Measurements from ENCODE around the gene RNF151.

Gene RNF151

DNA sequence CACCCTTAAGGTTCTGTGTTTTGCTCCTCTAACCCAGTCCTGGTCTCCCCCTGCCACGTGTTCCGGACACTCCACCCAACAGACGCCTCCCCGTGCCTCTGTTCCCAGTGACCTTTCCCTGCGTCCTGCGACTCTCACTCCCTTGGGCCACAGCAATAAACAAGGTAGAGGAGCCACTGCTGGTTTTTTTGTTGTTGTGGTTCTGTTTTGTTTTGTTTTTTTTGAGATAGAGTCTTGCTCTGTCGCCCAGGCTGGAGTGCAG is 49.2 kb downstream of the RNF151 start:
- ATAC-seq, result no peak
- no peak for TF ChIP-seq ZC3H10 (CRISPR knock-in tag; IDR thresholded peaks at IDR 0.05)
- TF ChIP-seq OSR1 (CRISPR knock-in tag; IDR thresholded peaks at IDR 0.05), result no peak
- TF ChIP-seq ISL1 (CRISPR knock-in tag; IDR thresholded peaks at IDR 0.05), result no peak
- TF ChIP-seq, protein P1, sequence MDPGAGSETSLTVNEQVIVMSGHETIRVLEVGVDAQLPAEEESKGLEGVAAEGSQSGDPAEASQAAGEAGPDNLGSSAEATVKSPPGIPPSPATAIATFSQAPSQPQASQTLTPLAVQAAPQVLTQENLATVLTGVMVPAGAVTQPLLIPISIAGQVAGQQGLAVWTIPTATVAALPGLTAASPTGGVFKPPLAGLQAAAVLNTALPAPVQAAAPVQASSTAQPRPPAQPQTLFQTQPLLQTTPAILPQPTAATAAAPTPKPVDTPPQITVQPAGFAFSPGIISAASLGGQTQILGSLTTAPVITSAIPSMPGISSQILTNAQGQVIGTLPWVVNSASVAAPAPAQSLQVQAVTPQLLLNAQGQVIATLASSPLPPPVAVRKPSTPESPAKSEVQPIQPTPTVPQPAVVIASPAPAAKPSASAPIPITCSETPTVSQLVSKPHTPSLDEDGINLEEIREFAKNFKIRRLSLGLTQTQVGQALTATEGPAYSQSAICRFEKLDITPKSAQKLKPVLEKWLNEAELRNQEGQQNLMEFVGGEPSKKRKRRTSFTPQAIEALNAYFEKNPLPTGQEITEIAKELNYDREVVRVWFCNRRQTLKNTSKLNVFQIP (CRISPR knock-in tag; IDR thresholded peaks at IDR 0.05; ENCODE audit: borderline replicate concordance, low read depth), result no peak
- TF ChIP-seq, protein P2, sequence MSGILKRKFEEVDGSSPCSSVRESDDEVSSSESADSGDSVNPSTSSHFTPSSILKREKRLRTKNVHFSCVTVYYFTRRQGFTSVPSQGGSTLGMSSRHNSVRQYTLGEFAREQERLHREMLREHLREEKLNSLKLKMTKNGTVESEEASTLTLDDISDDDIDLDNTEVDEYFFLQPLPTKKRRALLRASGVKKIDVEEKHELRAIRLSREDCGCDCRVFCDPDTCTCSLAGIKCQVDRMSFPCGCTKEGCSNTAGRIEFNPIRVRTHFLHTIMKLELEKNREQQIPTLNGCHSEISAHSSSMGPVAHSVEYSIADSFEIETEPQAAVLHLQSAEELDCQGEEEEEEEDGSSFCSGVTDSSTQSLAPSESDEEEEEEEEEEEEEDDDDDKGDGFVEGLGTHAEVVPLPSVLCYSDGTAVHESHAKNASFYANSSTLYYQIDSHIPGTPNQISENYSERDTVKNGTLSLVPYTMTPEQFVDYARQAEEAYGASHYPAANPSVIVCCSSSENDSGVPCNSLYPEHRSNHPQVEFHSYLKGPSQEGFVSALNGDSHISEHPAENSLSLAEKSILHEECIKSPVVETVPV (CRISPR knock-in tag; IDR thresholded peaks at IDR 0.05), result no peak
- TF ChIP-seq ARNTL (CRISPR knock-in tag; IDR thresholded peaks at IDR 0.05; ENCODE audit: borderline replicate concordance, low read depth), result no peak
- TF ChIP-seq, protein P3, sequence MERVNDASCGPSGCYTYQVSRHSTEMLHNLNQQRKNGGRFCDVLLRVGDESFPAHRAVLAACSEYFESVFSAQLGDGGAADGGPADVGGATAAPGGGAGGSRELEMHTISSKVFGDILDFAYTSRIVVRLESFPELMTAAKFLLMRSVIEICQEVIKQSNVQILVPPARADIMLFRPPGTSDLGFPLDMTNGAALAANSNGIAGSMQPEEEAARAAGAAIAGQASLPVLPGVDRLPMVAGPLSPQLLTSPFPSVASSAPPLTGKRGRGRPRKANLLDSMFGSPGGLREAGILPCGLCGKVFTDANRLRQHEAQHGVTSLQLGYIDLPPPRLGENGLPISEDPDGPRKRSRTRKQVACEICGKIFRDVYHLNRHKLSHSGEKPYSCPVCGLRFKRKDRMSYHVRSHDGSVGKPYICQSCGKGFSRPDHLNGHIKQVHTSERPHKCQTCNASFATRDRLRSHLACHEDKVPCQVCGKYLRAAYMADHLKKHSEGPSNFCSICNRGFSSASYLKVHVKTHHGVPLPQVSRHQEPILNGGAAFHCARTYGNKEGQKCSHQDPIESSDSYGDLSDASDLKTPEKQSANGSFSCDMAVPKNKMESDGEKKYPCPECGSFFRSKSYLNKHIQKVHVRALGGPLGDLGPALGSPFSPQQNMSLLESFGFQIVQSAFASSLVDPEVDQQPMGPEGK (CRISPR knock-in tag; IDR thresholded peaks at IDR 0.05; ENCODE audit: borderline replicate concordance), result no peak
- TF ChIP-seq ZNF8 (CRISPR knock-in tag; IDR thresholded peaks at IDR 0.05), result no peak
- TF ChIP-seq SNAI2 (CRISPR knock-in tag; IDR thresholded peaks at IDR 0.05), result no peak

DNA sequence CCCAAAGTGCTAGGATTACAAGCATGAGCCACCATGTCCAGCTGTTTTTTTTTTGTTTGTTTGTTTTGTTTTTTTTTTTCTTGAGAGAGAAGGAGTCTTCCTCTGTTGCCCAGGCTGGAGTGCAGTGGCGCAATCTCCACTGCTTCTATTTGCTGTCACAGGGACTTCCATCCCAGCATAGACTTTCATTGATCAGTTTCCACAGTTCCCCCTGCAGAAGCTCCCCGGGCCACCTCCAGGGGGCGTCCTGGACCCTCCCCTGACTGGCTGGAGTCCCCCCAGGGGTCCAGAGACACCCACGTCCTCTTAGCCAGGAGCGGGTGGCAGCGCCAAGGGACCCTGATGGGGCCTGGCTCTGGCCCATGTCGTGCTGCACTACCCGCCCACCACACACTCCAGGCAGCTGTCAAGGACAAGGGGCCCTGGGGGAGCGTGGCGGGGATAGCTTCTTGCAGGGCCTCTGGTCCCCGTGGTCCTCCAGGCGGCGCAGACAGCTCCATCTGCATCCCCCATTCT is 49.8 kb downstream of the RNF151 start:
- ATAC-seq, result peak; percentile 29; the same call in 1 of the 3 replicates

More for the DNA sequence above, 49.8 kb downstream of the RNF151 start:
- no peak for TF ChIP-seq ZNF8 (CRISPR knock-in tag; IDR thresholded peaks at IDR 0.05)
- TF ChIP-seq RARB (CRISPR knock-in tag; IDR thresholded peaks at IDR 0.05), result no peak
- TF ChIP-seq OSR1 (CRISPR knock-in tag; IDR thresholded peaks at IDR 0.05), result no peak
- no peak for TF ChIP-seq ARNTL (CRISPR knock-in tag; IDR thresholded peaks at IDR 0.05; ENCODE audit: borderline replicate concordance, low read depth)
- no peak for TF ChIP-seq ISL1 (CRISPR knock-in tag; IDR thresholded peaks at IDR 0.05)
- no peak for TF ChIP-seq CSDC2 (CRISPR knock-in tag; IDR thresholded peaks at IDR 0.05)
- no peak for TF ChIP-seq PPARA (CRISPR knock-in tag; IDR thresholded peaks at IDR 0.05; ENCODE audit: borderline replicate concordance)
- TF ChIP-seq, protein P3 (CRISPR knock-in tag; IDR thresholded peaks at IDR 0.05; ENCODE audit: borderline replicate concordance), result no peak
- TF ChIP-seq, protein P4, sequence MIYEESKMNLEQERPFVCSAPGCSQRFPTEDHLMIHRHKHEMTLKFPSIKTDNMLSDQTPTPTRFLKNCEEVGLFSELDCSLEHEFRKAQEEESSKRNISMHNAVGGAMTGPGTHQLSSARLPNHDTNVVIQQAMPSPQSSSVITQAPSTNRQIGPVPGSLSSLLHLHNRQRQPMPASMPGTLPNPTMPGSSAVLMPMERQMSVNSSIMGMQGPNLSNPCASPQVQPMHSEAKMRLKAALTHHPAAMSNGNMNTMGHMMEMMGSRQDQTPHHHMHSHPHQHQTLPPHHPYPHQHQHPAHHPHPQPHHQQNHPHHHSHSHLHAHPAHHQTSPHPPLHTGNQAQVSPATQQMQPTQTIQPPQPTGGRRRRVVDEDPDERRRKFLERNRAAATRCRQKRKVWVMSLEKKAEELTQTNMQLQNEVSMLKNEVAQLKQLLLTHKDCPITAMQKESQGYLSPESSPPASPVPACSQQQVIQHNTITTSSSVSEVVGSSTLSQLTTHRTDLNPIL (CRISPR knock-in tag; IDR thresholded peaks at IDR 0.05; ENCODE audit: low read depth), result no peak
- no peak for TF ChIP-seq ZFP30 (CRISPR knock-in tag; IDR thresholded peaks at IDR 0.05)
- no peak for TF ChIP-seq ESRRG (CRISPR knock-in tag; IDR thresholded peaks at IDR 0.05)

Measured in SK-N-SH treated with all-trans-retinoic acid at 6 μM for 48 hours (cell line).